HTERT RPE-1 (cell line): ENCODE measurements around the gene CCL28.
"Not testable (repeated sequence)": the region's sequence is repeated elsewhere in the genome, so short reads cannot be mapped to it uniquely, and the experiment has no call there.

Source experiments
- in situ Hi-C: fragments of 300-500 bp; cut with MboI; formaldehyde crosslinking; loops from 4 replicates; pipeline ENCODE4 v1.14.3; 2020; ENCODE audit warnings: low sequenced_read_pairs

CCL28 gene

GRCh38 chr5:43411495-43411894 is 696 bp downstream of the CCL28 start:
- in situ Hi-C loops: no loop called here

DNA sequence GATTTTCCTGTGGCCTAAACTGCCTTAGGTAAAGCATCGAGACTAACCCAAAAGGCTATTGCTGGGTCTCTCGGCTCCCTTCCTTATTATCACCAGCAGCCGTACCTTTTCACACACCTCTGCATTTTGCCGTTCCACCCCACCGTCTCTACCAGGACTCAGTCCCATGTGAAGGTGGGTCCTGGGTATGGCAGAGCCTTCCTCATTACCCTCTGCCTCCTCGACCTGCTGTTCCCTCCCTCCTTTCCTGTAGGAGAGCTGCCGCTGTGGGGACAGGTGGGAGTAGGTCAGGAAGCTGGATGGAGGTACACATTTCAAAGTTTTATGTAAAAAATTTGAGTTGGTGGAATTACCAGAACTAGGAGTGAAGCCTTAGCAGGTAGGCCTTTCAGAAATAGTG is 1.8 kb downstream of the CCL28 start:
- in situ Hi-C loops: no loop called here

- in situ Hi-C loops: no loop called here
These were observed 2.4 kb downstream of the CCL28 start for GRCh38 chr5:43409809-43410271.

- in situ Hi-C loops: not testable (repeated sequence)
These were observed 9.6 kb downstream of the CCL28 start for GRCh38 chr5:43402524-43403066.

GRCh38 chr5:43401827-43402226 is 10.4 kb downstream of the CCL28 start:
- in situ Hi-C loops: no loop called here

GRCh38 chr5:43400082-43400481 is 12.1 kb downstream of the CCL28 start:
- in situ Hi-C loops: no loop called here

DNA sequence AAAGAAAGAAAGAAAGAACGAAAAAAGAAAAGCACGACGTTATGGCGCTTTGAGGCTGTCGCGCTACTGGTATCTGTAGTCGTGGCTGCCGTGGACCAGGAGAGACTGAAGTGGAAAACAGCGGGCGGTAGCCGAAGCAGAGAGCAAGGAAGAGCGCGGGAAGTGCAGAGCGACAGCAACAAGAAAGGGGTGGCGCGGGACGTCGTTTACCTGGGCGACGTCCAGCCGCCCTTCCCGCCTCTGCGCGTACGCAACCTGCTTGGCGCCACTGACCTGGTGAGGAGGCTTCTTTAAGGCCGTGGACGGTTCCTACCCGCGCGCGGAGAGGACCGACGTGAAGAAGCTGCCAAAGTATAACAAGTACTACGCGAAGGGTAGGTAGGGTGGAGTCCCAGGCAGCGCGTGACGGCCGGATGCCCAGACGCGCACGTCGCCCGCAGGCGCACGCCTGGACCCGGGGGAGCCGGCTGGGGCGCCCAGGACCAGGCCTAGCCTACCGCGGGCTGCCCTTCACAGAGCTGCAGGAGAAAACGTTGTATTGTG is 15.4 kb downstream of the CCL28 start:
- in situ Hi-C loops: no loop called here

DNA sequence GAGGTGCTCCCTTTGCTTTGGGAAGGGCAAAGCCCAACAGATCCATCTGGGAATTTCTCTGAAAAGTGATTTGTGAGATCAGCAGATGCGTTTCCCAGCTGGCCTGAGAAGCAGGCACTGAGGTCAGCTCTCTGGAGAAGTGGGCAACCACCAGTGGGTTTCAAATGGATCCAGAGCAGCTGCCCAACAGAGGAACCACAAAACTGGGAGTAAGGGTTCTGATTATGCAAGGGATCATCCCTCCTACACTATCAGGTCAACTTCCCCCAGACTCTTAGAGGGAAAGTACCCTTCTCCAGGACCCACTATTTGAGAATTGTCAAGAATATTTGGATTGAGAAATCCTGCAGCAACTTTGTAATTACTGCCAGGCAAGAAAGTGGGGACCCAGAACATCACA is 21.7 kb downstream of the CCL28 start:
- in situ Hi-C loops: no loop called here

DNA sequence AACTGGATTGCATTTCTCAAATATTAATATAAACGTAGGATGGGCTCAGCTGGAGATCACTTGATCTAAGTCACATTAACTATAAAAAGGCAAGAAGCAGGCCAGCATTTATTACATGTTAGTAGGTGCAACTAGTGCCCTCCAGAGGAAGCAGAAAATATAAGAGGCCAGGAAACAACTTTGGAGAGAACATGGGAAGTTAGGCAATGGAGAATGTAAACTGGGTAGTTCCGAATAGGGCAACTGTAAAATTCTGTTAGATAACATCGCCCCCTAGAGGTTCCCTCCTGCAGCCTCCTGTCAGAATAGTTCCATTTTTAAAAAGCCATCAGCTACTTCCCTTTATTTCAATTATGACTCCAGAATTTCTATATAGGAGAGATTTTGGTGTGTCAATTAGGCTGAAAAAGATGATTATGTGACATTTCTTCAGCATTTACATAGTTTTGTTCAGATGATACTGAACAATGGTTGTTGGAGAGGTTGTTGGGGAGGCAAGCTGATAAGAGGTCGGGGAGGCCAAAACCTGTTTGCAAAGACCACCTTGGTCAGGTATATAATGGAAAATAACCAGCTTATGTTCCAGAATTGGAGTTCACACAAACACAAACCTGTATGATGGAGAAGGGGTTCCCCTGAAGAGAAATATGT is 22.4 kb downstream of the CCL28 start:
- in situ Hi-C loops: no loop called here

DNA sequence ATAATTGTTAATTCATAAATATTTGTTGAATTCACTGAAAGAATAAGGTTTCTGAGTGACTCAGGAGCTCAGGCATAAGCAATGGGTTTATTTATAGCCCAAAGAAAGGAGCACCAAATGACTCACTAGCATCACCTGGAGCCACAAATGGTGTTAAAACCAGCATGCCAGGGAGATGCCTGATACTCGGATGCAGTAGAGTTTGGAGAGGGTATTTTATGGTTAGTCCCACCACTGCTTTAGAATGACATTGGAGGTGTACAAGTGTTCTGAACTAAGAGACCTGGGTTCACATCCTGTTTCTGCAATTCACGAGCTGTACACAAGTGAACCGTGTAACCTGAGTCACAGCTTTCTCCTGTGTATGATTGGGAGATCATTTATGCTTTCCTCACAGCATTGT is 25.2 kb downstream of the CCL28 start:
- in situ Hi-C loops: no loop called here

DNA sequence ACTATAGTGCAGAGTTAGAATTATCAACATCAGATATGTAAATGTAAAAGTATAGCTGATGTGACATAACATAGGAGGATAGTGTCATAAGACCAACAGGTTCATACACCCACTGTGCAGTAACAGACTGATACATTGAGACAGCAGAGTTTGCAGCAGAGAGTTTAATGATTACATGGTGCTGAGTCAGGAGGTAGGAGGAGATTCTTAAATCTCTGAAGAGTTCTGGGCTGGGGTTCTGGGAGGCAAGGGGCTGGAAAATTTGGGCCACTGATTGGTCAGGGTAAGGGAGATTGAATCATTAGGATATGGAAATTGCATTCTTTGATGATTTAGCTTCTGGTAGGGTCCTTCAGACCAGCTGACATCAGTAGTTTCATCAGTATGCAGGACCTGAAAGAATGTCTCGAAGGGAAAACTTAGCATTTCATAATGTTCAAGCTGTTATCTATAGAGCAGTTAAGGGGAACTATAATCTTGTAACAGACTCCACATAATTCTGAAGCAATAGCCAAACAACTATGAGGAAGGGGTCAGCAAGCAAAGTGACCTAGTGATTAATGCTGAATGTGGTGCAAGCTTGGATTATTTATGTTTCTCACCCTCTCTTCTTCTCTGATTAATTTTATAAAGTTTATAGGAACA is 35.6 kb downstream of the CCL28 start:
- in situ Hi-C loops: no loop called here

- in situ Hi-C loops: no loop called here
These were observed 40.4 kb downstream of the CCL28 start for GRCh38 chr5:43371821-43372220.

GRCh38 chr5:43370352-43370751 is 41.8 kb downstream of the CCL28 start:
- in situ Hi-C loops: no loop called here

DNA sequence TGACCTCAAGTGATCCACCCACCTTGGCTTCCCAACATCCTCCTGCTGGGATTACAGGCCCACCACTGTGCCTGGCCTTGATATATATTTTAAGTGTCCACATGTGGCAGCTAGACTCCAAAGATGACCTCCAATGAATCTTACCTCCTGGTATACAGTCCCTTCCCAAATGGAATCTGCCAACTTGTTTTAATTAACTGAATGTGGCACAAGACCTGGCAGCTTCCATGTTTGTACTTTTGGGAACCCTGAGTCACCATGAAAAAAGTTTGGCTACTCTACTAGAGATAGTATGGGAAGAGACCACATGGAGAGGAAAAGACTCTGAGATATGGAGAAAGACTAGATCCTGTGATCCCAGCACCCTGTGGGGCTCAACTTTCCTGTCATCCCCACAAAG is 42.5 kb downstream of the CCL28 start:
- in situ Hi-C loops: no loop called here

DNA sequence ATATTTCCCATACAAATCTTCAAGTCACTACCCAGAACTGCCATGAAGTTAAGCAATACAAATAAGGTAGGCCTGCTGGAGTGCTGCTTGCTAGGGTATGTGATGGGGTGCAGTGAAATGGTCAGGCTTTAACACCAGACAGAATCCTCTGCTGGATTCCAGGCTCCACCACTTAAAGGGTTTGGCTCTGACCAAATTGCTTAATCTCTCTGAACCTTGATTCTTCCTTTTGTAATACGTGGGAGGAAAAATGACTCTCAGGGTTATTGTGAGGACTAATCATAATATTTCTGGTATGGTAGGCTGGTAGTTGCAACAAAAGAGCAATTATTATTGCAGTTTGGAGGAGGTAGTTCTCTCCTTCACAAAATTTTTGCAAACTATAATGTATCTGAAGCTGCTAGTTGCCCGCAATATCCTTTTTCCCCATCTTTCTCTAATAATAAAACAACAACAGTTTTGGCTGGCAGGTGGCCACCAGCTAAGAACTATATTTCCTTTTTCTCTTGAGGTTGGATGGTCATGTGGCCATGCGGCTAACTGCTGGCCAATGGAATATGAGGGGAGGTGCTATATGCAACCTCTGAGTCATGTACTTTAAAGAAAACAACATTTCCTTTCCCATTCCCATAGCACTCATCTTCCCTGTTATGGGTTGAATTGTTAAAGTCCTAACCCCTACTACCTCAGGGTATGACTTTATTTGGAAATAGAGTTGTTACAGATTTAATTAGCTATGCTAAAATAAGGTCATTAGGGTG is 44.1 kb downstream of the CCL28 start:
- in situ Hi-C loops: no loop called here

DNA sequence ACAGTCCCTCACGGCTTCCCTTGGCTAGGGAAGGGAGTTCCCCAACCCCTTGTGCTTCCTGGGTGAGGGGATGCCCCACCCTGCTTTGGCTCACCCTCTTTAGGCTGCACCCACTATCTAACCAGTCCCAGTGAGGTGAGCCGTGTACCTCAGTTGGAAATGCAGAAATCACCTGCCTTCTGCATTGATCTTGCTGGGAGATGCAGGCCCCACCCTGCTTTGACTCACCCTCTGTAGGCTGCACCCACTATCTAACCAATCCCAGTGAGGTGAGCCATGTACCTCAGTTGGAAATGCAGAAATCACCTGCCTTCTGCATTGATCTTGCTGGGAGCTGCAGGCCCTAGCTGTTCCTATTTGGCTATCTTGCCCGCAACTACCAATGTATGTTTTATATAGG is 44.7 kb downstream of the CCL28 start:
- in situ Hi-C loops: no loop called here

GRCh38 chr5:43366680-43367246 is 45.4 kb downstream of the CCL28 start:
- in situ Hi-C loops: not testable (repeated sequence)

- in situ Hi-C loops: not testable (repeated sequence)
These were observed 47.0 kb downstream of the CCL28 start for GRCh38 chr5:43365155-43365554.

DNA sequence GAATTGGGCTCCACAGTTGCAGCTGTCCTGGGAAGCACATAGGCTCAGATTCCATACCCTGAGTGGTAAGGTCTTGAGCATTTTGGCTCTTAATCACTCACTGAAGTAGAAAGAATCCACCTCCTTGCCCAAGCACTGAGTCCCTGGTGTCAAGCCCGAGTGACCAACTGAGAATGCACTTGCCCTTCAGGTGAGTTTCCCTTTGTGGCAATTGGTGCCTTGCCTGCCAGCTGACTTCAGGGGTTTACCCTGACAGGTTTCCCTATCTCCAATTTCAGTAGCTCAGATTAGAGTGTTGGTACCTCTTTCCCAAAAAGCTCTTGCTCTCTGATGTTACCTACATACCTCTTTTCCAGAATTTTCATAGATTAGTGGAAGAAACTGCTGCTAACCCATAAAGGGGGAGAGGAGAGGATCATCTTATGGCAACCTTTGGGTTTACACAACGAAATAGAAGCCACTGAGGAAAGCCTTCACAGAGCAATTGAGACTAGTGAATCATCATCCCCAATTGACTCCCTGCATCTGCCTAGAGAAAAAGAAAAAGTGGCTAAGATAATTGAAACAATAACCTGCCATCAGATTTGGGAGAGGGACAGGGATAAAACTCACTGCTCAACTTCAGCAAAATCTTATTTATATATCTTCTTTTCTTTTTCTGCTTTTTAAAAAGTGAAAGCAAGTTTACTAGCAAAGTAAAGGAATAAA is 48.6 kb downstream of the CCL28 start:
- in situ Hi-C loops: no loop called here

- in situ Hi-C loops: no loop called here
These were observed 49.3 kb downstream of the CCL28 start for GRCh38 chr5:43362725-43363435.
